Raji (cell line): ENCODE results near the gene DBT.

Experiments used
- POLR2A ChIP-seq: IDR thresholded peaks from 2 replicates; pipeline ENCODE4 v1.6.1; 2011; ENCODE audit warnings: low read depth, low read length, control low read depth; ENCODE audit not compliant: insufficient read depth

DBT gene

GRCh38 chr1:100151679-100152078, 98.0 kb downstream of the DBT start:
- no peak for TF ChIP-seq POLR2A

GRCh38 chr1:100147875-100148274, 101.8 kb downstream of the DBT start:
- no peak for TF ChIP-seq POLR2A

- TF ChIP-seq POLR2A, result no peak
These were observed 102.7 kb downstream of the DBT start for GRCh38 chr1:100146958-100147357.

- TF ChIP-seq POLR2A, result no peak
These were observed 104.5 kb downstream of the DBT start for GRCh38 chr1:100145116-100145515.

GRCh38 chr1:100142343-100142742, 107.3 kb downstream of the DBT start:
- TF ChIP-seq POLR2A, result no peak

GRCh38 chr1:100141192-100141591, 108.4 kb downstream of the DBT start:
- TF ChIP-seq POLR2A, result no peak

- TF ChIP-seq POLR2A, result no peak
These were observed 112.0 kb downstream of the DBT start for GRCh38 chr1:100137602-100138001.
